H1 (cell line): ENCODE data around the gene SMPDL3B. TPM values are rescaled to one million over a fixed set of nuclear protein-coding genes. Genes with fewer than 3 reads are reported as not detected.

Experiments used
- CTCF ChIA-PET: fragments of 300-600 bp; sonication (Branson Sonifier 250); formaldehyde crosslinking; loops from one replicate; lab custom pipeline; 2021; ENCODE audit not compliant: partially characterized antibody; lab: Charles Lee
- POLR2A ChIA-PET: fragments of 300-600 bp; sonication (Branson Sonifier 250); formaldehyde crosslinking; loops from one replicate; lab custom pipeline; 2021; ENCODE audit warnings: inconsistent platforms; ENCODE audit not compliant: partially characterized antibody; lab: Charles Lee
- DNase-seq, 2 experiments: peaks; one replicate each; pipeline versions ENCODE4 v3.0.0 to v3.0.0-alpha.2; 2010 to 2022; ENCODE audit warnings: low spot score in 2 of 2, low read depth in 1 of 2, mixed read lengths in 1 of 2
- FAIRE-seq: peaks from 2 replicates; lab custom pipeline; 2011; peaks lifted over from hg19 to GRCh38; lab: Jason Lieb, UNC
- H2AFZ ChIP-seq: 2 replicates; pipeline ENCODE4 v1.8.1; 2012; ENCODE audit warnings: low read length, inconsistent platforms
- H2AK5ac ChIP-seq: 2 replicates; pipeline ENCODE4 v1.6.1; 2013; ENCODE audit warnings: low read depth, low read length
- H2BK120ac ChIP-seq: replicated peaks from 2 replicates; pipeline ENCODE3; 2013; ENCODE audit warnings: low read depth, low read length, inconsistent platforms
- H2BK12ac ChIP-seq: 2 replicates; pipeline ENCODE4 v1.6.1; 2013; ENCODE audit warnings: low read depth, low read length
- H2BK15ac ChIP-seq: 2 replicates; pipeline ENCODE4 v1.6.1; 2013; ENCODE audit warnings: low read length
- H2BK20ac ChIP-seq: 2 replicates; pipeline ENCODE4 v1.6.1; 2013; ENCODE audit warnings: low read length
- H2BK5ac ChIP-seq: 2 replicates; pipeline ENCODE4 v1.6.1; 2013; ENCODE audit warnings: low read depth, low read length
- H3K14ac ChIP-seq: 2 replicates; pipeline ENCODE4 v1.6.1; 2013; ENCODE audit warnings: inconsistent platforms; ENCODE audit not compliant: insufficient read length
- H3K18ac ChIP-seq: 2 replicates; pipeline ENCODE4 v1.6.1; 2013; ENCODE audit warnings: low read length; ENCODE audit errors: extremely low read depth
- H3K23ac ChIP-seq: 2 replicates; pipeline ENCODE4 v1.6.1; 2013; ENCODE audit warnings: inconsistent platforms; ENCODE audit not compliant: insufficient read length
- H3K23me2 ChIP-seq: 2 replicates; pipeline ENCODE4 v1.6.1; 2013; ENCODE audit warnings: low read depth, low read length
- H3K27ac ChIP-seq: 2 replicates; pipeline ENCODE4 v1.6.1; 2011; ENCODE audit warnings: low read depth, low read length, inconsistent platforms
- H3K27me3 ChIP-seq, 4 experiments: replicated peaks in 1 of 4; 1 replicate in 1 of 4; 2 replicates in 3 of 4; pipeline versions ENCODE4 v1.6.1 to v1.8.1; 2011 to 2013; ENCODE audit warnings: low read length in 3 of 4, mild to moderate bottlenecking in 3 of 4, inconsistent platforms in 2 of 4, mixed read lengths in 2 of 4, moderate library complexity in 1 of 4; ENCODE audit not compliant: control insufficient read depth in 3 of 4, insufficient read depth in 3 of 4; ENCODE audit errors: extremely low read depth in 1 of 4
- H3K36me3 ChIP-seq, 4 experiments: 2 replicates each; pipeline versions ENCODE4 v1.6.1 to v1.8.1; 2011 to 2013; ENCODE audit warnings: mild to moderate bottlenecking in 4 of 4, low read length in 3 of 4, moderate library complexity in 2 of 4, control low read depth in 1 of 4, inconsistent platforms in 1 of 4; ENCODE audit not compliant: insufficient read depth in 4 of 4, control insufficient read depth in 2 of 4
- H3K4ac ChIP-seq: replicated peaks from 2 replicates; pipeline ENCODE3; 2013; ENCODE audit warnings: low read length, low read depth, mixed read lengths, inconsistent platforms; ENCODE audit not compliant: insufficient read length
- H3K4me1 ChIP-seq, 4 experiments: replicated peaks in 1 of 4; 1 replicate in 1 of 4; 2 replicates in 3 of 4; pipeline versions ENCODE4 v1.6.1 to v1.8.1; 2011 to 2013; ENCODE audit warnings: low read length in 3 of 4, inconsistent platforms in 2 of 4, mixed read lengths in 1 of 4; ENCODE audit not compliant: insufficient read depth in 4 of 4, control insufficient read depth in 3 of 4
- H3K4me2 ChIP-seq, 2 experiments: 2 replicates each; pipeline versions ENCODE4 v1.6.1 to v1.8.1; 2011 to 2013; ENCODE audit warnings: low read depth in 2 of 2, low read length in 2 of 2, control low read depth in 1 of 2, inconsistent platforms in 1 of 2, mild to moderate bottlenecking in 1 of 2; ENCODE audit not compliant: insufficient read depth in 1 of 2
- H3K4me3 ChIP-seq, 4 experiments: fragments of 200-600, 300-600 bp in 1 of 4; sonication (generic), shearing (Covaris generic), sonication (Bioruptor Twin) in 1 of 4; 2 replicates each; pipeline versions ENCODE4 v1.5.1 to v1.8.1; 2011 to 2016; ENCODE audit warnings: low read length in 4 of 4, low read depth in 3 of 4, control low read depth in 2 of 4, inconsistent platforms in 2 of 4, mild to moderate bottlenecking in 2 of 4, mixed read lengths in 1 of 4, moderate library complexity in 1 of 4; ENCODE audit not compliant: insufficient read depth in 2 of 4; ENCODE audit errors: extremely low read depth in 1 of 4
- H3K56ac ChIP-seq: replicated peaks from 2 replicates; pipeline ENCODE3; 2013; ENCODE audit warnings: low read depth, mild to moderate bottlenecking, mixed read lengths, low read length, inconsistent platforms; ENCODE audit not compliant: insufficient read length
- H3K79me1 ChIP-seq: 2 replicates; pipeline ENCODE4 v1.6.1; 2013; ENCODE audit warnings: low read depth, low read length, control low read depth
- H3K79me2 ChIP-seq, 2 experiments: 2 replicates each; pipeline versions ENCODE4 v1.6.1 to v1.8.1; 2012 to 2013; ENCODE audit warnings: low read length in 2 of 2, mild to moderate bottlenecking in 2 of 2, inconsistent platforms in 1 of 2; ENCODE audit not compliant: insufficient read depth in 2 of 2, control insufficient read depth in 1 of 2
- H3K9ac ChIP-seq, 4 experiments: replicated peaks in 1 of 4; 1 replicate in 1 of 4; 2 replicates in 3 of 4; pipeline versions ENCODE4 v1.6.1 to v1.8.1; 2011 to 2013; ENCODE audit warnings: low read depth in 3 of 4, low read length in 3 of 4, control low read depth in 2 of 4, mild to moderate bottlenecking in 2 of 4, moderate library complexity in 2 of 4, inconsistent platforms in 1 of 4; ENCODE audit errors: extremely low read depth in 1 of 4
- H3K9me3 ChIP-seq, 2 experiments: 2 replicates each; pipeline versions ENCODE4 v1.6.1 to v1.8.1; 2012 to 2013; ENCODE audit warnings: mild to moderate bottlenecking in 2 of 2, moderate library complexity in 2 of 2, control low read depth in 1 of 2, inconsistent platforms in 1 of 2, low read depth in 1 of 2, low read length in 1 of 2, mixed read lengths in 1 of 2; ENCODE audit not compliant: insufficient read depth in 2 of 2
- H4K20me1 ChIP-seq, 2 experiments: replicated peaks in 1 of 2; 2 replicates each; pipeline versions ENCODE3 to v1.8.1; 2011 to 2013; ENCODE audit warnings: inconsistent platforms in 2 of 2, low read length in 2 of 2, mild to moderate bottlenecking in 1 of 2; ENCODE audit not compliant: insufficient read depth in 2 of 2, control insufficient read depth in 1 of 2
- H4K5ac ChIP-seq: 2 replicates; pipeline ENCODE4 v1.6.1; 2013; ENCODE audit warnings: low read length, low read depth, mixed read lengths, inconsistent platforms; ENCODE audit not compliant: insufficient read length
- H4K8ac ChIP-seq: 2 replicates; pipeline ENCODE4 v1.8.0; 2013; ENCODE audit warnings: mild to moderate bottlenecking, moderate library complexity, low read length, inconsistent platforms; ENCODE audit not compliant: insufficient read depth; ENCODE audit errors: extremely low read depth
- H4K91ac ChIP-seq: replicated peaks from 2 replicates; pipeline ENCODE3; 2013; ENCODE audit warnings: low read length, mixed read lengths, inconsistent platforms; ENCODE audit not compliant: insufficient read length
- ASH2L ChIP-seq: fragments of 200-600, 300-600 bp; sonication (generic); IDR thresholded peaks from one replicate; pipeline ENCODE4 v1.7.1; 2017; ENCODE audit warnings: low read length
- BRCA1 ChIP-seq: IDR thresholded peaks from 2 replicates; pipeline ENCODE4 v1.6.1; 2012; ENCODE audit warnings: low read depth, low read length, improper control_type of control experiment
- MAFK ChIP-seq: IDR thresholded peaks from 2 replicates; pipeline ENCODE4 v1.6.1; 2012; ENCODE audit warnings: low read depth, mild to moderate bottlenecking, improper control_type of control experiment, low read length
- PHF8 ChIP-seq: fragments of 200-600 bp; sonication (generic); conservative IDR thresholded peaks from 2 replicates; pipeline ENCODE4 v1.7.1; 2012; ENCODE audit warnings: low read depth, mild to moderate bottlenecking, inconsistent platforms, low read length, moderate library complexity
- RFX5 ChIP-seq: IDR thresholded peaks from 2 replicates; pipeline ENCODE4 v1.6.1; 2011; ENCODE audit warnings: low read depth, low read length, improper control_type of control experiment, borderline replicate concordance
- SP4 ChIP-seq: IDR thresholded peaks from 2 replicates; pipeline ENCODE4 v1.6.1; 2012; ENCODE audit warnings: low read length, inconsistent platforms
- SRF ChIP-seq: IDR thresholded peaks from 2 replicates; pipeline ENCODE4 v1.6.1; 2011; ENCODE audit warnings: mild to moderate bottlenecking, low read depth, low read length, moderate library complexity
- ZNF274 ChIP-seq: IDR thresholded peaks from 2 replicates; pipeline ENCODE4 v1.7.0; 2012; ENCODE audit warnings: low read length, borderline replicate concordance; ENCODE audit errors: extremely low read depth
- WGBS, 2 experiments: shearing (Covaris generic) in 1 of 2; methylation state at CpG; one replicate each; pipeline versions ENCODE4 v1.1.6 to v1.1.7; 2013 to 2015; ENCODE audit warnings: low lambda C conversion rate in 2 of 2, mixed read lengths in 2 of 2, inconsistent platforms in 1 of 2, low coverage in 1 of 2, missing lambda C conversion rate in 1 of 2; ENCODE audit not compliant: insufficient replicate concordance in 2 of 2, insufficient coverage in 1 of 2, insufficient read length in 1 of 2; ENCODE audit errors: extremely low coverage in 1 of 2, missing lambda C conversion rate in 1 of 2; 5-methylcytosine and 5-hydroxymethylcytosine counted together
- polyA plus RNA-seq, 7 experiments: library from polyadenylated mRNA; depleted of rRNA in 3 of 7; stranded (reverse) in 5 of 7; unstranded in 2 of 7; fragments of >200 nt in 5 of 7; fragments of 200-250 nt in 2 of 7; gene quantifications; 1 replicate in 5 of 7; 2 replicates in 1 of 7; 4 replicates in 1 of 7; pipeline versions ENCODE4 v1.2.1 to v1.2.3, GENCODE V29; 2011 to 2013; ENCODE audit warnings: missing spikeins in 2 of 7, mixed read lengths in 2 of 7
- total RNA-seq: library from RNA; stranded (reverse); fragmentation: NEBNext Ultra II Directional; extraction: Animal tissue kit (Norgen Biotek cat#: 25700); gene quantifications from 2 replicates; pipeline ENCODE4 v1.2.1, GENCODE V29; 2021
- TF ChIP-seq, protein P1 (sequence below): IDR thresholded peaks from 2 replicates; pipeline ENCODE4 v1.6.1; 2012; ENCODE audit warnings: low read length, inconsistent platforms
- TF ChIP-seq, protein P2 (sequence below): IDR thresholded peaks from 2 replicates; pipeline ENCODE4 v1.6.1; 2011; ENCODE audit warnings: low read depth, mild to moderate bottlenecking, low read length; ENCODE audit not compliant: insufficient read depth
- TF ChIP-seq, protein P3 (sequence below): IDR thresholded peaks from 2 replicates; pipeline ENCODE4 v1.6.1; 2011; ENCODE audit warnings: low read length, improper control_type of control experiment

The SMPDL3B gene
- total and polyA plus RNA-seq, 2 of the 8 experiments (the other 6 are each of a cell fraction or from before 2014, with no cell fraction given) = 54.7 to 143 TPM

DNA sequence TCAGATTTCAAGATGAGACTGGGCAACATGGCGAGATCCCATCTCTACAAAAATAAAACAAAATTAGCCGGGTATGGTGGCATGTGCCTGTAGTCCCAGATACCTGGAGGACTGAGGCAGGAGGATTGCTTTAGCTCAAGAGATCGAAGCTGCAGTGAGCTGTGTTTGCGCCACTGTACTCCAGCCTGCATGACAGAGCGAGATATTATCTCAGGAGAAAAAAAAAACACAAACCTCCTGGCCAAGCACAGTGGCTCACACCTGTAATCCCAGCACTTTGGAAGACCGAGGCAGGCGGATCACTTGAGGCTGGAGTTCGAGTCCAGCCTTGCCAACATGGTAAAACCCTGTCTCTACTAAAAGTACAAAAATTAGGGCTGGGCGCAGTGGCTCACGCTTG lies 67.8 kb downstream of the SMPDL3B start:
- no peak overlapping the region for H3K18ac ChIP-seq
- WGBS, 2 experiments = 95% methylated on average over 10 of the region's 10 CpGs; no CpG with 5 or more reads in 1 of the 2 experiments
- no peaks in the 10 kb centered on the region for H3K4me1 ChIP-seq
- ChIA-PET CTCF (interaction anchor here (0.7 kb wide), 1 partner anchor 47 kb away, joined by 3 read pairs; no protein-coding TSS in a partner anchor), POLR2A (no interaction called here)
- H2AFZ ChIP-seq = no peak overlapping the region
- no peak overlapping the region for H3K23ac ChIP-seq
- no peak overlapping the region for H2BK120ac ChIP-seq
- H3K9ac ChIP-seq = no peak overlapping the region
- no peak overlapping the region for H4K8ac ChIP-seq
- H2AK5ac ChIP-seq = no peak overlapping the region
- H2BK12ac ChIP-seq = no peak overlapping the region
- no peak overlapping the region for H4K5ac ChIP-seq
- no peak overlapping the region for H2BK15ac ChIP-seq
- H3K27me3 ChIP-seq = no peaks in the 10 kb centered on the region
- H4K91ac ChIP-seq = no peak overlapping the region
- H3K4ac ChIP-seq = no peak overlapping the region
- H3K23me2 ChIP-seq = no peaks in the 10 kb centered on the region
- H3K4me3 ChIP-seq = no peak overlapping the region
- H3K9me3 ChIP-seq = no peaks in the 10 kb centered on the region
- no peak overlapping the region for H2BK20ac ChIP-seq
- DNase-seq = no peak
- FAIRE-seq = no peak
- H3K27ac ChIP-seq = no peak overlapping the region
- no peak overlapping the region for H2BK5ac ChIP-seq
- no peaks in the 10 kb centered on the region for H3K79me1 ChIP-seq
- no peaks in the 10 kb centered on the region for H3K79me2 ChIP-seq
- H4K20me1 ChIP-seq = no peaks in the 10 kb centered on the region
- H3K4me2 ChIP-seq = no peak overlapping the region
- H3K14ac ChIP-seq = no peak overlapping the region
- H3K36me3 ChIP-seq = peaks cover 6 to 28% (median 15%) of the 10 kb centered on the region in 4 experiments
- H3K56ac ChIP-seq = no peak overlapping the region
- no peak for TF ChIP-seq SRF
- TF ChIP-seq RFX5 = no peak
- TF ChIP-seq, protein P1, sequence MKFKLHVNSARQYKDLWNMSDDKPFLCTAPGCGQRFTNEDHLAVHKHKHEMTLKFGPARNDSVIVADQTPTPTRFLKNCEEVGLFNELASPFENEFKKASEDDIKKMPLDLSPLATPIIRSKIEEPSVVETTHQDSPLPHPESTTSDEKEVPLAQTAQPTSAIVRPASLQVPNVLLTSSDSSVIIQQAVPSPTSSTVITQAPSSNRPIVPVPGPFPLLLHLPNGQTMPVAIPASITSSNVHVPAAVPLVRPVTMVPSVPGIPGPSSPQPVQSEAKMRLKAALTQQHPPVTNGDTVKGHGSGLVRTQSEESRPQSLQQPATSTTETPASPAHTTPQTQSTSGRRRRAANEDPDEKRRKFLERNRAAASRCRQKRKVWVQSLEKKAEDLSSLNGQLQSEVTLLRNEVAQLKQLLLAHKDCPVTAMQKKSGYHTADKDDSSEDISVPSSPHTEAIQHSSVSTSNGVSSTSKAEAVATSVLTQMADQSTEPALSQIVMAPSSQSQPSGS = no peak
- TF ChIP-seq SP4 = no peak
- TF ChIP-seq, protein P2, sequence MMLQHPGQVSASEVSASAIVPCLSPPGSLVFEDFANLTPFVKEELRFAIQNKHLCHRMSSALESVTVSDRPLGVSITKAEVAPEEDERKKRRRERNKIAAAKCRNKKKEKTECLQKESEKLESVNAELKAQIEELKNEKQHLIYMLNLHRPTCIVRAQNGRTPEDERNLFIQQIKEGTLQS = no peak
- TF ChIP-seq MAFK = no peak
- TF ChIP-seq, protein P3, sequence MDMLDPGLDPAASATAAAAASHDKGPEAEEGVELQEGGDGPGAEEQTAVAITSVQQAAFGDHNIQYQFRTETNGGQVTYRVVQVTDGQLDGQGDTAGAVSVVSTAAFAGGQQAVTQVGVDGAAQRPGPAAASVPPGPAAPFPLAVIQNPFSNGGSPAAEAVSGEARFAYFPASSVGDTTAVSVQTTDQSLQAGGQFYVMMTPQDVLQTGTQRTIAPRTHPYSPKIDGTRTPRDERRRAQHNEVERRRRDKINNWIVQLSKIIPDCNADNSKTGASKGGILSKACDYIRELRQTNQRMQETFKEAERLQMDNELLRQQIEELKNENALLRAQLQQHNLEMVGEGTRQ = no peak
- TF ChIP-seq ASH2L = no peak
- TF ChIP-seq ZNF274 = no peak
- no peak for TF ChIP-seq BRCA1
- TF ChIP-seq PHF8 = no peak
